K562 (cell line): ENCODE measurements around the gene LZTFL1. TPM values are rescaled to one million over a fixed set of nuclear protein-coding genes. Genes with fewer than 3 reads are reported as not detected.

Source experiments
- ARID2 ChIP-seq: fragments of 450-650 bp; IDR thresholded peaks from 2 replicates; pipeline ENCODE4 v1.6.1; 2017; ENCODE audit warnings: antibody characterized with exemption, mild to moderate bottlenecking
- BMI1 ChIP-seq: fragments of 150-350 bp; IDR thresholded peaks from 2 replicates; pipeline ENCODE4 v1.6.1; 2014; ENCODE audit warnings: low read length
- CXXC5 ChIP-seq: fragments of 250-450 bp; sonication (Bioruptor Pico); IDR thresholded peaks from 2 replicates; pipeline ENCODE4 v1.8.0; 2022; ENCODE audit warnings: inconsistent platforms, mild to moderate bottlenecking, moderate library complexity
- EP300 ChIP-seq: IDR thresholded peaks from 2 replicates; pipeline ENCODE4 v1.6.1; 2012; ENCODE audit warnings: low read length, improper control_type of control experiment
- ESRRA ChIP-seq: fragments of 450-650 bp; IDR thresholded peaks from 2 replicates; pipeline ENCODE4 v1.6.1; 2014; ENCODE audit warnings: low read depth, mild to moderate bottlenecking, moderate library complexity, borderline replicate concordance
- GATAD2B ChIP-seq: fragments of 450-650 bp; IDR thresholded peaks from 2 replicates; pipeline ENCODE4 v1.6.1; 2017; ENCODE audit warnings: mild to moderate bottlenecking, borderline replicate concordance
- HNRNPH1 ChIP-seq: fragments of 200-400 bp; formaldehyde crosslinking; optimal IDR thresholded peaks from 2 replicates; pipeline ENCODE3; 2017; ENCODE audit warnings: low read depth, mild to moderate bottlenecking, low read length, moderate library complexity
- HSF4 ChIP-seq: fragments of 250-450 bp; sonication (Bioruptor Pico); IDR thresholded peaks from 2 replicates; pipeline ENCODE4 v2.1.2; 2022; ENCODE audit warnings: mild to moderate bottlenecking, moderate library complexity, borderline replicate concordance
- KLF10 ChIP-seq: fragments of 250-450 bp; sonication (Bioruptor Pico); IDR thresholded peaks from 2 replicates; pipeline ENCODE4 v1.6.1; 2021; ENCODE audit warnings: matching md5 sums
- MAFF ChIP-seq: IDR thresholded peaks from 2 replicates; pipeline ENCODE4 v1.6.1; 2012; ENCODE audit warnings: low read length, improper control_type of control experiment
- MTA2 ChIP-seq: fragments of 450-650 bp; IDR thresholded peaks from 2 replicates; pipeline ENCODE4 v1.6.1; 2016; ENCODE audit warnings: low read depth
- MTF1 ChIP-seq: fragments of 250-450 bp; sonication (Bioruptor Pico); IDR thresholded peaks from 2 replicates; pipeline ENCODE4 v1.9.0; 2021; ENCODE audit warnings: moderate library complexity, mild to moderate bottlenecking, inconsistent platforms, borderline replicate concordance
- SAFB2 ChIP-seq: fragments of 200-400 bp; formaldehyde crosslinking; IDR thresholded peaks from 2 replicates; pipeline ENCODE4 v1.6.1; 2018; ENCODE audit warnings: borderline replicate concordance, low read length, low read depth, moderate library complexity; ENCODE audit not compliant: severe bottlenecking
- SFPQ ChIP-seq: fragments of 200-400 bp; formaldehyde crosslinking; IDR thresholded peaks from 2 replicates; pipeline ENCODE4 v1.6.1; 2017; ENCODE audit warnings: mild to moderate bottlenecking, low read depth, low read length, moderate library complexity
- SIN3B ChIP-seq: fragments of 450-650 bp; IDR thresholded peaks from 2 replicates; pipeline ENCODE4 v1.6.1; 2017; ENCODE audit warnings: low read depth, mild to moderate bottlenecking, moderate library complexity
- SMARCC2 ChIP-seq: fragments of 450-650 bp; IDR thresholded peaks from 2 replicates; pipeline ENCODE4 v1.6.1; 2017; ENCODE audit warnings: antibody characterized with exemption, moderate library complexity, mild to moderate bottlenecking, low read depth
- TGIF2 ChIP-seq: sonication (generic); formaldehyde crosslinking; IDR thresholded peaks from 2 replicates; pipeline ENCODE4 v1.8.1; 2022; ENCODE audit warnings: mild to moderate bottlenecking, missing genetic modification reagents, moderate library complexity
- ZBTB43 ChIP-seq: sonication (generic); formaldehyde crosslinking; IDR thresholded peaks from 2 replicates; pipeline ENCODE4 v1.8.0; 2023; ENCODE audit warnings: mild to moderate bottlenecking, missing genetic modification reagents
- ZNF165 ChIP-seq: fragments of 250-450 bp; sonication (Bioruptor Pico); IDR thresholded peaks from 2 replicates; pipeline ENCODE4 v1.4.0; 2020; ENCODE audit warnings: borderline replicate concordance
- ZNF347 ChIP-seq: fragments of 450-650 bp; formaldehyde crosslinking; IDR thresholded peaks from 2 replicates; pipeline ENCODE4 v1.4.0; 2020; ENCODE audit warnings: low read depth, mild to moderate bottlenecking, moderate library complexity
- ZNF395 ChIP-seq: fragments of 200-800 bp; sonication (Bioruptor generic); IDR thresholded peaks from 2 replicates; pipeline ENCODE4 v1.6.1; 2017; ENCODE audit warnings: missing genetic modification characterization, missing compliant biosample characterization
- polyA plus RNA-seq, 8 experiments: library from polyadenylated mRNA; depleted of rRNA in 4 of 8; stranded (reverse) in 5 of 8; unstranded in 3 of 8; fragments of >200 nt; fragmentation: Nextera tagmentation in 2 of 8; fragmentation: Illumina TruSeq in 1 of 8; extraction: Ambion mirVana in 2 of 8; extraction: Trizol in 1 of 8; gene quantifications; 2 replicates each; pipeline versions ENCODE4 v1.2.1 to v1.2.3, GENCODE V29; 2011 to 2014; ENCODE audit warnings: inconsistent platforms in 1 of 8, missing spikeins in 1 of 8
- total RNA-seq, 7 experiments: library from RNA; depleted of rRNA in 6 of 7; stranded (reverse); fragments of >200 nt in 6 of 7; fragmentation: Illumina TruSeq in 2 of 7; extraction: Trizol in 2 of 7; gene quantifications; 2 replicates each; pipeline versions ENCODE4 v1.2.1 to v1.2.3, GENCODE V29; 2011 to 2021; ENCODE audit warnings: low replicate concordance in 1 of 7

The LZTFL1 gene
- total and polyA plus RNA-seq, 9 of the 15 experiments (the other 6 are each of a cell fraction or from before 2014, with no cell fraction given): 10.7 to 33.7 (median 15.3) TPM

GRCh38 chr3:45858809-45859543, 17.1 kb upstream of the LZTFL1 start (continued):
- TF ChIP-seq ESRRA (0 out of 2 replicates have a peak, but pooled peaks have one; percentile 55), MAFF (no peak), GATAD2B (peak; percentile 50; the same call in 1 of the 2 replicates), CXXC5 (CRISPR knock-in tag) (peak; percentile 63), ZNF395 (CRISPR knock-in tag) (no peak), SIN3B (no peak), BMI1 (no peak), MTA2 (peak; percentile 78), MTF1 (CRISPR knock-in tag) (no peak), TGIF2 (CRISPR knock-in tag) (0 out of 2 replicates have a peak, but pooled peaks have one; percentile 22), SFPQ (no peak), HNRNPH1 (no peak), HSF4 (CRISPR knock-in tag) (no peak), ARID2 (no peak), ZNF347 (no peak), SMARCC2 (peak; percentile 64; the same call in 1 of the 2 replicates), SAFB2 (no peak), KLF10 (CRISPR knock-in tag) (no peak), ZNF165 (no peak), ZBTB43 (CRISPR knock-in tag) (no peak), EP300 (peak; percentile 82)
